HG03175 (cell line): ENCODE data around the gene ATXN7L1.
"Not testable (repeated sequence)": the region's sequence is repeated elsewhere in the genome, so short reads cannot be mapped to it uniquely, and the experiment has no call there.

Source experiments
- ATAC-seq: cut with Tn5 transposase; IDR thresholded peaks from one replicate; pipeline ENCODE4 v1.9.1; 2021; ENCODE audit warnings: mild to moderate bottlenecking, moderate library complexity; ENCODE audit not compliant: unreplicated experiment

Gene ATXN7L1

DNA sequence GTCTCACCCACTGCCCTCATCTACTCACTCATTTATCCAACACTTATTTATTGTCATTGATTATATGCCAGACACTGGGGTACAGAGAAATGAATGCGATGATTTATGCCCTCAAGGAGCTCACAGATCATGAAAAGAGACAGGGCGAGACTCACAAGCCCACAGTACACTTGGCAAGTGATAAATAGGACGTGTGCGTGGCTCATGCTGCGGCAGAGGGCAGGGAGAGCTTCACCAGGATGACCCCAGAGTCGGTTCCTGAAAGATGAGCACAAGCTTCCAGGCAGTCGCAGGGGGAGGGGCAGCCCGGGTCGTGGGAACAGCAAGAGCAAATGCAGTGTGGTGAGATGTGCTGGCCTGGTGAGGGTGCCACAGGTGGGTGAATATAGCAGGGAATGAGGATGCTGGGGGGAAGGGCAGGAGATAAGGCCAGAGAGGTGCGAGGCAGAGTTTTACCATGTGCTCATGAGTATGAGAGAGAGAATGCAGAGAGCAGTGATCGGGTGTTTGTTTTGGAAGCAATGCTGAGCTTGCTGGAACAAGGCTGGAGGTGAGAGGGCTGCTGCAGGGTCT, 70.9 kb downstream of the ATXN7L1 start:
- no peak for ATAC-seq

DNA sequence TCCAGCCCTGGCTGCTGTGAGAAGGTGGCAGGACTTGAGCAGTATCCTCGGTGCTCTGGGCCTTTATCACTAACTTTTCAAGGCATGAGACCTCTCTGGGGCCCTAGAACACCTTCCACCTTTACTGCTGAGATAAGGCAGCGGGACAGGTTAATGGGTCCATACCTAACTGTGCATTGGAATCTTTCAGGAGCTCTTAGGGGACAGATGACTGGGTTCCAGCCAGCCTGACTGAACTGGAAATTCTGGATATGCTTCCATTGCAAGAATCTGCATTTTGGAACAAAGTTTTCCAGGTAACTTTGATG, 73.0 kb downstream of the ATXN7L1 start:
- ATAC-seq: no peak

DNA sequence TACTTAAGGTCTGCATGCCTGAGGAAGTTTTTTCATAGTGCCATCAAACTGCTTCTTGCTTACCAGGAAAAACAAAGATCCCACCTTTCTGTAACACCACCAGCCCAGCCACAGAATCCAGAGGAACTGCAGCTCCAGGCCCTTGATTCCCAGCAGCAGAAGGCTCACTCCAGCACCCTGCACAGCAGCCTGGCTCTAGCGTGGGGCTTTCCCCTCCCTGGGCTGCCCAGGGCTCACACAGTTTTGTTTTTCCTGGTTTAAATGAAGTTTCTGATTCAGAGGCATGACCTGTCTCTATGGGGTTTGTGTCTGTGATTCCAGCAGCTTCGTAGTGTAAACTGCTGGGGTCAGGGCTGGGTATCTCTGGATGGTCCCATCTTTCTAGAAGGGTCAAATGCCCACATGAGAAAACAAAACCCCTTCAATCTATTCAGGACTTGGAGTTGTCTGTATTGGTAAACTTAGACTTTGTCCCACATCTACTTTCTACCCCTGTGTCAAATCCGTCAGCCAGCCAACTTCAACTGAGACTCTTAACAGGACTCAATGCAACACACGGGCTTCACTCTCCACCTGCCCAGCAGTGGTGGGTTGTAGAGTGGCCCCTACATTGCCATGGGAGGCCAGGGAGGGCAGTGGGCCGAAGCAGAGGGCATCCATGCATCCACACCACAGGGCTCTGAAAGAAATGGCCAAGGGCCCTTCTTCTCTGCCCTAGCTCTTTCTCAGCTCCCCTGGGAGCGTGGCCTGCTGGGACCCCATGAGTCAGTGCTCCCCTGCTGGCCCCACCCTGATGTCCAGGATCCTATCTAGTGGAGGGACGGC, 73.6 kb downstream of the ATXN7L1 start:
- no peak for ATAC-seq

DNA sequence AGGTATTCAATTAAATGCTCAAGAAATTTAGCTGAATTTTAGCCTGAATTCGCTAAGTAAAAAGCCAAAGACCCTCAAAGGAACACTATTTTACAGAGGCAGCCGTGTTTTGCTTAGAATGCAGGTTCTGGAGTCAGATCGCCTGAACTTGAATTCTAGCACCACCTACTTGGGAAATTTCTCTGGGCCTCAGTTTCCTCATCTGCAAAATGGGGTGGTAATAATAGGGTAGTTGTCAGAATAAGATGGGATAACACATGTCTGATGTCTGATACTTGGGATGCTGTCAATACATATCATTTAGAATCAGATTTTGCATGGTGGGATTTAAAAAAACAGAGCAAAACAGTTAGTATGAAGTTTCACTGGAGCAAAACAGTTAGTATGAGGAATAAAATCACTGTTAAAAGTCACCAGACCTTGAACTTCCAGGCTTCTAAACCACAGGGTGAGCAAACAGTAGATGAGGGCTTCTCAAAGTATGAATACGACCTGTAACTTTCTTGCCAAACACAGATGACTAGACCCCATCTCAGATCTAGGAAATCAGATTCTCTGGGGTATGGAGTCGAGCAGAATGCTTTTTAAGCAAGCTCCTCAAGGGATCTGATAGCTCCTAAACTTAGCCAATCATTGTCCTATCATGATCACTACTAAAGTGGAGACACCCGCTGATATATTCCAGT, 75.4 kb downstream of the ATXN7L1 start:
- no peak for ATAC-seq

DNA sequence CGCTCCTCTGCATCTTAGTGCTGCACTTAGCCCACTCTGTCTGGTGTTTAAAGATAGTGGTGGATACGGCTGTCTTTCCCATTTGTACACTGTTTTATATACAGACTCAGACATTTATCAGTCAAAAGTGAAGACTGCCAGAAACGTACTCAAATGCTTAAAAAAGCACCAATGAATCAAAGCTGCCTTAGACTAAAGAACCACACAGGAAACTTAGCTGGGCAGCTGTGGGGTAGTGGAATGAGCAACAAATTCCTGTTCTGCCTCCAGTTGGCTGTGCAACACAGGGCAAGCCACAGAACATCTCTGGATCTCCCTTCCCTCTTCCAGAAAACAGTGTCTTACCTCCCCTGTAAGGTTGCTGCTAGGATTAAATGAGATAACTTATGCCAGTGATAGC, 76.0 kb downstream of the ATXN7L1 start:
- no peak for ATAC-seq

DNA sequence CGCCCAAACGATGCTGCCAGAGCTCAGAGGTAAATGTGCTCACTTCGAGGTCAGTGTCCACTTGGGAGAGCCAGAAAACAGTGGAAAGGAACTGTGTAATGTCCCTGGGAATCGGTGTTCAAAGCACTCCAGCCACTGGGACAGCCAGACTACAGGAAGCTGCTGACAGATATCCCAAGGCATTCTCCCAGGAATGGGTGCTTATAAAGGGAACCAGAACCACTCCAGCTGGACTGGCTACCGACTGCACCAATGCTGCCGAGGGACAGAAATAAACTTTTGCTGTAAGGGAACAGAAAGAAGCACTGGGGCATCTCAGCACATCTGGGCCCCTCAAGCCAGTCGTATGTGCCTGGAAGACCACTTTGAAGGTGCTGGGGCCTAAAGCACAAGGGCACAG, 76.7 kb downstream of the ATXN7L1 start:
- no peak for ATAC-seq

DNA sequence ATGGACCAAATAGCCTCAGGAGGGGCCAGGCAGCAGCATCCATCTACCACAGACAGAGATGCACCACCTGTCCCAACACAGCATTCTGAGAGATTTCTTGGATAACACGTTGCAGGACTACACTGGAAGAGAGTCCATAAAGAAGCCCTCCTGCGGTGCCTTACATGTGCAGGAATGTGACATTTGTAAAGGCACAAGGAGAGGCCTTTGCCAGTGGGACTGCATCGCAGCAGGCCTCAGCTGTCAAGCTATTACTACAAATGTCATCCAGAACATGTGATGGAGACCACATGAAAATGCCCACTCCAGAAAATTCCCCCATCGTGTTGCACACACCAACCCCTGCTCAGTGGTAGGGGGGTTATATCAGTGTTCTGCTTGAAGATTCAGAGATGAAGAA, 77.4 kb downstream of the ATXN7L1 start:
- ATAC-seq: no peak

DNA sequence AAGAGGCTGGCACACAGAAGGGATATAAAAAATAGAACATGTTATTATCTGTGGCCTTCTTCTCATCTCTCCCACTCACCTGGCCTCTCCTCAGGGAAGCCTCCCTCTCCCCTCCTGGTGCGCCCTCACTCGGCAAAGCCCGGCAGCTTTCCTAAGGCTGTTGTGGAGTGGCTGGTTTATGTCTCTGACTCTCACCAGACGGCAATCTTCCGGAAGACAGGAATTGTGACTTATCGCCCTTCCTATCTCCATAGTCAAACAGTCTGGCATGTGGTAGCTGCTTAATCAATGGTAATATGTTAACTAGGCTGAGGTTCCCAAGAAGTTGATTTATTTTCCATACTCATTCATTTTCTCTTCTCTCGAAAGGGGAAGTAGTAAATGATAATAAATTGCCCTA, 78.7 kb downstream of the ATXN7L1 start:
- ATAC-seq: no peak

DNA sequence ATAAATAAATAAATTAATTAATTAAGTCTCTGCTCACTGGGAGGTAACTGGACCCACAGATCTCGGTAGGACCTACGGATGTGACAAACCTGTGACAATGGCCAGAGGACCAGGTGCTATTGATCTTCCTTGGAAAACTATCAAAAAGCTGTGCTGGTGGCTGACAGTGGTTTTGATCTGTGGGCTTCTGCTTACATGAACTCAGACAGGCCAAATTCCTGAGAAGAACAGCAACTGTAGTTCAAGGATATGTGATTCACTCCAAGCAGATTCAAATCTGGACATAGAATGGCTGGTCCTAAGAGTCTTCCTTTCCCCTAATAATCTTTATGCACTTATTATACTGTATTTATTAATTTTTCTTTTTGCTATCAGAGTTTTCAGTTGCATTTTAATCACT, 80.0 kb downstream of the ATXN7L1 start:
- ATAC-seq: no peak

DNA sequence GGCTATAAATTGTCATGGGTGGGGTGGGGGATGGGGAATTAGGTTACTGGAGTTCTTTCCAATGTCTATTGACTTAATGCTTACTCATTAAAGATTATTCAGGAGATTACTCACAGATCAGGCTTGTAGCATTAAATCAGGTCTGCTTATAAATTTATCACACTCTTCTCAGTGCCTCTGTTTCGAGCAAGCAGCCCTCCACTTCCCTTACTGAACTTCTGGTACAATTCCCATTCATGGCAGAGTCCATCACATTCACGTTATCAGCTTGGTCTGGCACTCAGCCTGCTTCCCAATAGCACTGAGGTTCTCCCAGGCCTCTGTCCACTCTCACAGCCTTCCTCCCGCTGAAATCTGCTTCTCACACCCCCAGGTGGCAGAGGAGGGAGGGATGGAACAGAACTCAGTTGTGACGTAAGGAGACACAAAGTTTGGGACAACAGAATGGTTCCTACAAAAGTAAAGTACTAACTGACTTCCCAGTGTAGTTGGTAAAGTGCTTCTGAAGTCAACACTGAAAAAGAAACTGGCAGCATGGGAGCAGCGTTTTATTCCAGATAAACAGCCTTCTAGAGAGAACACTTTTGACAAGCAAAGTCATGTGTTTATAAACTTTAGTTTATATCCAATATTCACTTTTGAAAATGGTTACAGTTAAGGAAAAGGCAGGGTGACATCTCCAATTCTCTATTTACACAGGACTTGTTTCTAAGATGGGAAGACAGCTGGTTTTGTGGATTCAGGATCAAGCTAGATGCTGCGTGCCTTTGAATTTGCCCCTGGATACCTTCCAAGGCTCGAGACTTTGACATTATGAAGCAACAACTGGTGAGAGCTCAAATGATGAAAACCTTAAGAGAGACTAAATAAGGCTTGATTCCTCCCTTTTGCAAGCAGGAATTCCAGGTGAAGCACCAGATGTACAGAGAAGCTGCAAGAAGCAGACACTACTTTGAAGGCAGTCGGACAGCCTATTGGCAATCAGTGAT, 81.4 kb downstream of the ATXN7L1 start:
- no peak for ATAC-seq

DNA sequence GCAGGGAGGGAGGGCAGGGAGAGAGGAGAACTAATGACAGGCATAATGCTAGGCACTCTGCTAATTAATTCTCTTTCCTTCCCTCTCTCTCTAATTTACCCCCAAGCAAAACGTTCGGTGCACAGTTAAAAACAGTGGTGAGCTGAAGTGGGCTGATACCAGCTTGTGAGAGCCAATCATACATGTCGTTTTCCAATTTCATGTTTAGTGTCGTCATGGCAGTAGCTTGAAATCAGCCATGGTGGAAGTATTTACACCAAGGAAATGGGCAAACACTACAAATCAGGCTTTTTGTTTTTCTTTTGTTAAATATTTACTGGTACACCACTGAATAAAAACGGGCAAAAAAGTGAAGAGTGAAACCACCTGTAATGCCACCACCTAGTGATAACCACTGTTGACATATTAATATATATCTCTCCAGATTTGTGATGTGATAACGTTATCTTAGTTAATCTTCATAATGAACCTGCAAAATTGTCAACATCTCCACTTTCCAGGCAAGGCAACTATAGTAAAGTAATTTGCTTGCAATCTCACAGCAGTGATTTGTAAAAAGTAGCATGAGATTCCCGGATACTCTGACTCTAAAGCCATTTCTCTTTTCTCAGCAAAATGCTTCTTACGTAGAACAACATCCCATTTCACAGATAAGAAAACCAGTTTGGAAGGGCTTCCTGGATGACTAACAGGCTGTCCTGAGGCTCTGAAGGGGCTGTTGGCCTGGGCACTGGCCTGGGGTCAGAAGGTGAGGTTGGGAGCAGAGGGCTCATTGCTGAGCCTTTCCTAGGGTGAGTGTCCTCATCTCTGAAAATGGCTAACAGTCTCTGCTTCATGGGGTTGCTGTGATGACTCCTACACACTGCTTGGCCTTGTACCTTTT, 83.7 kb downstream of the ATXN7L1 start:
- no peak for ATAC-seq

DNA sequence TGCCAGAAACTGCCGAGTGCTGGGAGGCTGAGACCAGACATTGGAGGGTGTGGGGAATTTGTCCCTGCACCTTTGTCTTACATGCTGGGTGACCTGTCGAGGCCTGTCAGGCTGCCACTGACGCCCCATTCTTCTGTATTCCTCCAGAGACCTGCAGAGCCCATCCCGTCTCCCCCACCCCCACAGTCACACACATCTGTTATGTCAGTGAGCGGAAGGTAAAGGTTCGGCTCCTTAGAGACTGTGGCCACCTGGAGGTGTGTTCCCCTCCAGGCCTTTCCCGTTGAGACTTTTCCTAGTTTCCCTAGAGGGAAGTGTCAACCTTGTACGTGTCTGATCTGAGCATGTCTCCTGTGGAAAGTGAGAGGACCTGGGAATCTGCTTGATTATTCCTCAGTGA, 84.5 kb downstream of the ATXN7L1 start:
- ATAC-seq: no peak

DNA sequence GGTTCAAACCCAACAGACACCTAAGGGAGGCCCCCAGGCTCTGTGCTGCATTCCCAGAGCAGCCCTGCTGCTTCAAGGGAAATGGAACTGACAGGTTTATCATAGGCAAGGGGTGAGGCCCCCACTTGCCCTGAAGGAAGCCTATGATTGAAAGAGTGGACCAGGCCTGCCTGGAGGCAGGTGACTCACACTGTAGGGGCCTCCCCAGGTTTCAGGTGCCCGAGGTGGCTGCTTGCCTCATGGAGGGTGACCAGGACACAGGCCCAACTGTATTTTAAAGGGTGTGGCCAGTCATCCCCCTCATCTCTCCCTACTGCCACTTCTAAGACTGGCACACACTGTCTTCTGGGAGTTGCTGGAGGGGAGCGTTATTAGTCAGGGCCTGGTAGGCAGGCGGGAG, 85.4 kb downstream of the ATXN7L1 start:
- no peak for ATAC-seq

DNA sequence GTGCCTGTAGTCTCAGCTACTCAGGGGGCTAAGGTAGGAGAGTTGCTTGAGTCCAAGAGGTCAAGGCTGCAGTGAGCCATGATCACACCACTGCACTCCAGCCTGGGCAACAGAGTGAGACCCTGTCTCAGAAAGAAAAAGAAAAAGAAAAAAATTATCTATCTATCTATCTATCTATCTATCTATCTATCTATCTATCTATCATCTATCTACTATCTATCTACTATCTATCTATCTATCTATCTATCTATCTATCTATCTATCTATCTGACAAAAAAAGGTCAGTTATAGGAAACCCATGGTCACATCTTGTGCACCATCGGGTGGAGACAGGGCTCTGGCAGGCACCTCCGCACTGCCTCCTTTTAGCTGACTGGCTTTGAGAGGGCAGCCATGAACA, 85.9 kb downstream of the ATXN7L1 start:
- ATAC-seq: not testable (repeated sequence)

DNA sequence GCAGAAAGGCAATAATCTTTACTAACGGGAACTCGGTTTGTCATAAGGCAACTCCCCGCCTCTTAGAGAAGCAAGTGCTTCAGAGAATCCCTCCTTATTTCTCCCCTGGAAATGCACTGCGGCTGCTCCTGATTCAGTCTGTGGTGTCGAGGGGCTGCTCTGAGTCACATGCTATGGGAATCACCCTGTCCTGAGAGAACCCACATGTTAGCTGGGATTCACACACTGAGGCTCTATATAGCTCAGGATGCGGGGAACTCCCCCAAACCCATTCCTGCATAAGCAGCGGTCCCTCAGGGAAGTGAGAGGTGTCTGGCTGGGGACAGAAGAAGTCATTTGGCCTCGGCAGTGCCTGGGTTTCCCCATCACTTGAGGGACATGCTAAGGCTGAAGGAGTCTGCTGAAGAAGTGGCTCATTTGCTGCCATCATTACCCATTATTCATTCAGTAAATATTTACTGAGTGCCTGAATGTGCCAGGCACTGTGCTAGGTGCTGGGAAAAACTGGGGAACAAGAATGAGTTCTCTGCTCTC, 87.5 kb downstream of the ATXN7L1 start:
- no peak for ATAC-seq

DNA sequence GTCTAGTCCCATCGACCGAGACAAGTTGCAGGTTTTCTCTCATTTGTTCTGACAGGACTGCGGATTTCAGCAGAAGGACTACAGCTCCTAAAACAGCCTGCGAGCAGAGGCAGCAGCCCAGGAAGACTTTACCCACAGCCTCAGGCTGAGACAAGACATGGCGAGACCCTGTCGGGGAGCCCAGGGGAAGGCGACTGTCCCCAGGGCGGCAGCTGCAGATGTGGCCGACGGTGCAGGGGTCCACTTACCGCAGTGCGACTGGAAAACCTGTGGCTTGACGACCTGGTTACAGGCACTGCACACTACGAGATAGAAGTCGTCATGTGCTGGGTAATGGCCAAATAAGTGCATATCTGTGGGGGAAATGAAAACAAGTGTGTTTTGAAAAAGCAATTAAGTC, 88.0 kb downstream of the ATXN7L1 start:
- no peak for ATAC-seq

DNA sequence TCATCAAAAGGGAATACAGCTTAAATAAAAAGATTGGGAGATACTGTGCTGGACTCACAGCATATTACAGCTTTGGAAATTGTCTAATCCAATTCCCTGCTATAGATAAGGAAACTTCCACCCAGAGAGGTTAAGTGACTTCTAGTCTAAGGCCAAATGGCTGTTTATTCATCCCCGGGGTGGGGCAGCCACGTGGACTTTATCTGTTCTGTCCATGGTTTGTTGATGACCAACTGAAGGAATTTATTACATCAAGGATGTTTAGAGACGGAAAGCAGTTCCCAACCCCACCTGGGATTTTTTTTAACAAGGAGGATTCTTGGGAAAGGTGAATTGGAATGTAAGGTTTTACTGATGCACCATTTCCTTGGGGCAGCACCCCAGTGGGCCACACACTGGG, 88.6 kb downstream of the ATXN7L1 start:
- no peak for ATAC-seq

DNA sequence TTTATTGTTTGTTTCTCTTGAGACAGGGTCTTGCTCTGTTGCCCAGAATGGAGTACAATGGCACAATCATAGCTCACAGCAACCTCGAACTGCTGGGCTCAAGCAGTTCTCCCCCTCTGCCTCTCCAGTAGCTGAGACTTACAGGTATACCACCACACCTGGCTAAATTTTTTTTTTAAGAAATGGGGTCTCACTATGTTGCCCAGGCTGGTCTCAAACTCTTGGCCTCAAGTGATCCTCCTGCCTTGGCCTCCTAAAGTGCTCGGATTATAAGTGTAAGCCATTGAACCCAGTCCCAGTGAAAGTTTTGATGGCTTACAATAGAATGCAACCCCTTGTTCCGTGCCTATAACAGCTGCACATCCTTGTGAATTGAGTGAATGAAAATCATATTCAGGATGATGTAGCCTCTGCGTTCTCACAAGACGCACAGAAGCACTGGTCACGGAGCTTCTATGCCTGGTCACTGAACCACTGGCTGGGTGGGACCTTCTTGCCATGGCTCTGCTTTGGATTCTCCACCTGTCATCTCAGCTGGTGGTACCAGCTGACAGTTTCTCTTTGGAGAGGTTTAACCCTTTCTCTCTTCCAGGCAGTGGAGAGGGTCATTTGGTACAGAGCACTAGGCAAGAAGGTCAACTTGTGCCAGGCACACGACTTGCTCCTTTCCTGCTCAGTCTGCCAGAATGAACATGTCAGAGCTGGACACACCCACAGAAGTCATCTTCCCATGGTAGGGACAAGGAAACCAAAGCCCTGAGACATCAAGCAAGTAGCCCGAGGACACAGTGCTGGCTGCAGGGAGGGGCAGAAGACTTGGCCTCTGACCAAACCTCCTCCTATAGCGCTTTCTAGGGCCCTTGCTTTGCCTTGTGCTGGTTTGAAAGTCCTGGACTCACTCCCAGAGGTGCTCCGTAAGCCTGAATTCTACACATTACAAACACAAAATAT, 89.6 kb downstream of the ATXN7L1 start:
- ATAC-seq: no peak
